Liver (tissue), 9 donors: Measurements from ENCODE around the gene SLC9A3. TPM values are rescaled to one million over a fixed set of nuclear protein-coding genes. Genes with fewer than 3 reads are reported as not detected.

ENCODE experiments used
- DNase-seq: peaks from one replicate; pipeline ENCODE4 v3.0.0-alpha.2; 2017; ENCODE audit warnings: low spot score
- H3K27ac ChIP-seq, 2 donors: one replicate each; pipeline ENCODE4 v1.7.0; 2013; ENCODE audit warnings: inconsistent platforms in 2 of 2, low read length in 2 of 2, control low read depth in 1 of 2, low read depth in 1 of 2, mild to moderate bottlenecking in 1 of 2
- H3K27me3 ChIP-seq, 4 donors: one replicate each; pipeline versions ENCODE4 v1.6.1 to v1.7.0; 2013; ENCODE audit warnings: low read length in 3 of 4, inconsistent platforms in 1 of 4, mild to moderate bottlenecking in 1 of 4, moderate library complexity in 1 of 4; ENCODE audit not compliant: control insufficient read depth in 4 of 4, insufficient read depth in 4 of 4
- H3K36me3 ChIP-seq, 4 donors: one replicate each; pipeline versions ENCODE4 v1.6.1 to v1.7.0; 2013; ENCODE audit warnings: low read length in 3 of 4, mild to moderate bottlenecking in 3 of 4, low read depth in 1 of 4, moderate library complexity in 1 of 4; ENCODE audit not compliant: control insufficient read depth in 4 of 4, insufficient read depth in 3 of 4
- H3K4me1 ChIP-seq, 4 donors: one replicate each; pipeline versions ENCODE4 v1.6.1 to v1.7.0; 2013; ENCODE audit warnings: low read length in 3 of 4, mild to moderate bottlenecking in 3 of 4, moderate library complexity in 1 of 4; ENCODE audit not compliant: control insufficient read depth in 4 of 4, insufficient read depth in 4 of 4
- H3K4me3 ChIP-seq, 3 donors: one replicate each; pipeline versions ENCODE4 v1.6.1 to v1.7.0; 2013; ENCODE audit warnings: low read length in 3 of 3, control low read depth in 1 of 3, low read depth in 1 of 3, mild to moderate bottlenecking in 1 of 3
- H3K9ac ChIP-seq, 2 donors: one replicate each; pipeline ENCODE4 v1.7.0; 2013; ENCODE audit warnings: low read length in 2 of 2, mild to moderate bottlenecking in 2 of 2, moderate library complexity in 2 of 2, control low read depth in 1 of 2, low read depth in 1 of 2
- H3K9me3 ChIP-seq, 4 donors: one replicate each; pipeline versions ENCODE4 v1.6.1 to v1.7.0; 2013; ENCODE audit warnings: low read length in 3 of 4; ENCODE audit not compliant: control insufficient read depth in 4 of 4
- FOXA1 ChIP-seq: IDR thresholded peaks from 2 replicates; pipeline ENCODE4 v1.6.1; 2016; ENCODE audit warnings: antibody characterized with exemption
- FOXA2 ChIP-seq: IDR thresholded peaks from 2 replicates; pipeline ENCODE4 v1.6.1; 2016; ENCODE audit warnings: antibody characterized with exemption
- GABPA ChIP-seq, 2 donors: IDR thresholded peaks in 1 of 2; conservative IDR thresholded peaks in 1 of 2; 2 replicates each; pipeline ENCODE4 v1.6.1; 2016; ENCODE audit warnings: antibody characterized with exemption in 2 of 2, mild to moderate bottlenecking in 1 of 2, moderate library complexity in 1 of 2
- NR2F2 ChIP-seq: IDR thresholded peaks from 2 replicates; pipeline ENCODE4 v1.6.1; 2016; ENCODE audit warnings: antibody characterized with exemption
- RAD21 ChIP-seq, 2 donors: IDR thresholded peaks; 2 replicates each; pipeline ENCODE4 v1.6.1; 2016; ENCODE audit warnings: antibody characterized with exemption in 2 of 2, mild to moderate bottlenecking in 2 of 2
- TAF1 ChIP-seq: conservative IDR thresholded peaks from 2 replicates; pipeline ENCODE4 v1.6.1; 2016; ENCODE audit warnings: antibody characterized with exemption, mild to moderate bottlenecking
- YY1 ChIP-seq: IDR thresholded peaks from 2 replicates; pipeline ENCODE4 v1.6.1; 2016; ENCODE audit warnings: antibody characterized with exemption, mild to moderate bottlenecking
- WGBS: extraction: QIAGEN DNeasy Blood & Tissue Kit; methylation state at CpG from one replicate; pipeline ENCODE4 v1.1.7; 2013; 5-methylcytosine and 5-hydroxymethylcytosine counted together
- polyA plus RNA-seq, 2 donors: library from polyadenylated mRNA; stranded (reverse) in 1 of 2; unstranded in 1 of 2; fragments of 200-250 nt in 1 of 2; fragments of >200 nt in 1 of 2; fragmentation: Nextera tagmentation in 1 of 2; extraction: Ambion mirVana in 1 of 2; gene quantifications; one replicate each; pipeline versions ENCODE4 v1.2.1 to v1.2.3, GENCODE V29; 2013 to 2015
- total RNA-seq, 2 donors: library from RNA; depleted of rRNA; stranded (reverse); fragments of >200 nt; gene quantifications; one replicate each; pipeline ENCODE4 v1.2.3, GENCODE V29; 2014
- TF ChIP-seq, protein P1 (sequence below): IDR thresholded peaks from 2 replicates; pipeline ENCODE4 v1.6.1; 2016; ENCODE audit warnings: antibody characterized with exemption
- TF ChIP-seq, protein P2 (sequence below): IDR thresholded peaks from 2 replicates; pipeline ENCODE4 v1.6.1; 2016; ENCODE audit warnings: antibody characterized with exemption
- TF ChIP-seq, protein P3 (sequence below): IDR thresholded peaks from 2 replicates; pipeline ENCODE4 v1.6.1; 2016; ENCODE audit warnings: antibody characterized with exemption
- TF ChIP-seq, protein P4 (sequence below): IDR thresholded peaks from 2 replicates; pipeline ENCODE4 v1.6.1; 2016; ENCODE audit warnings: antibody characterized with exemption, mild to moderate bottlenecking
- donor health status: healthy.
- donor health status: healthy.
- donor health status: healthy.
- donor health status: healthy.
- donor health status: healthy.

The SLC9A3 gene
- total and polyA plus RNA-seq, 4 donors = 0.31 to 1.0 (median 0.67) TPM

DNA sequence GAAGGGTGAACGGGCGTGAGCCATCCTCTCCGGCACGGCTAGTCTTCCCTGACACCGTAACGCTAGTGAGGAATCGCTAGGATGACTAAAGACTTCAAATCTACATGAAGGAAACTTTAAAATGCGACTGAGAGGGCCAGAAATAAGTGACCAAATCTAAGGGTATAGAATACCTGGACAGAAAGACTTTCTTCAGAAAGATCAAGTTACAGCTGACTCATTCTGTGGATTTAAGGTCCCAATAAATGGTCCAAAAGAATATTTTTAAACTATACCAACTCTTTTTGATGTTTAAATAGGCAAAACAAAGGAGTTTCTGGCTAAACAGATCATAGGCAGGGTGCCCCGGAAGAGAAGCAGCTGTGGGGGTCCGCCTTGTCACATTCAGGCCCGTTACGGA is 49.0 kb upstream of the SLC9A3 start:
- H3K4me1 ChIP-seq = no peaks in the 10 kb centered on the region
- H3K9me3 ChIP-seq = peaks cover 4 to 16% (median 7%) of the 10 kb centered on the region in 4 donors
- H3K36me3 ChIP-seq = no peaks in the 10 kb centered on the region
- no peak overlapping the region for H3K4me3 ChIP-seq
- WGBS = 90% methylated on average over 12 of the region's 12 CpGs
- TF ChIP-seq, protein P1, sequence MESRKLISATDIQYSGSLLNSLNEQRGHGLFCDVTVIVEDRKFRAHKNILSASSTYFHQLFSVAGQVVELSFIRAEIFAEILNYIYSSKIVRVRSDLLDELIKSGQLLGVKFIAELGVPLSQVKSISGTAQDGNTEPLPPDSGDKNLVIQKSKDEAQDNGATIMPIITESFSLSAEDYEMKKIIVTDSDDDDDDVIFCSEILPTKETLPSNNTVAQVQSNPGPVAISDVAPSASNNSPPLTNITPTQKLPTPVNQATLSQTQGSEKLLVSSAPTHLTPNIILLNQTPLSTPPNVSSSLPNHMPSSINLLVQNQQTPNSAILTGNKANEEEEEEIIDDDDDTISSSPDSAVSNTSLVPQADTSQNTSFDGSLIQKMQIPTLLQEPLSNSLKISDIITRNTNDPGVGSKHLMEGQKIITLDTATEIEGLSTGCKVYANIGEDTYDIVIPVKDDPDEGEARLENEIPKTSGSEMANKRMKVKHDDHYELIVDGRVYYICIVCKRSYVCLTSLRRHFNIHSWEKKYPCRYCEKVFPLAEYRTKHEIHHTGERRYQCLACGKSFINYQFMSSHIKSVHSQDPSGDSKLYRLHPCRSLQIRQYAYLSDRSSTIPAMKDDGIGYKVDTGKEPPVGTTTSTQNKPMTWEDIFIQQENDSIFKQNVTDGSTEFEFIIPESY = no peak
- no peak for TF ChIP-seq GABPA (IDR thresholded peaks at IDR 0.05 in 1 of 2, conservative IDR thresholded peaks at IDR 0.05 in 1 of 2)
- TF ChIP-seq TAF1 = no peak
- no peak overlapping the region for H3K27ac ChIP-seq
- no peak overlapping the region for H3K9ac ChIP-seq
- no peak for DNase-seq
- peaks cover 0 to 4% (median 1%) of the 10 kb centered on the region in 4 donors for H3K27me3 ChIP-seq

DNA sequence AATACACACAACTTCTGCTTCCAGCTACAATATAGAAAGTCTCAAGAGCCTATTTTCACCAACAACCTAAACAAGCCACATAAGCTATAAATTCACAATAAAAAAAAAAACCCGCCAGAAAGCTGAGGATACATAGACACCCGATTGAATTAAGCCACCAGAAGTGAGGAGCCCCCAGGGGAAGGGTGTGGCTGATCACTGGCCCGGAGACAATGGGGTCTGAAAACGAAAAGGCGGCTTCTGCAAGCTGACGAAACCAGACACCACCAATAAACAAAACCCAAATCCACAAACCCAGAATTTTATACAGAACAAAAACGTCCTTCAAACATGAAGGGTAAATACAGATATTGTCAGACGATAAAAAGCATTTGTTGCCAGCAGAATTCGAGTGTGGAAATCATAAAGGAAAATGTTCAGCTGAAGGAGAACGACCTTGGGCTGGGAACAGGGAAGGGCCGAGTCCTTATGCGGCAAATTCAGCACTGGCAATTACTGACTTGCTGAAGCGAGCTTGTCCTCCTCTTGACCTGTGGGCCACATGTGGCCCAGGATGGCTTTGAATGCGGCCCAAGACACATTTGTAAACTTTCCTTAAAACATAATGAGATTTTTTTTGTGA is 48.3 kb upstream of the SLC9A3 start:
- no peaks in the 10 kb centered on the region for H3K36me3 ChIP-seq
- peaks cover 4 to 16% (median 7%) of the 10 kb centered on the region in 4 donors for H3K9me3 ChIP-seq
- no peaks in the 10 kb centered on the region for H3K4me1 ChIP-seq
- H3K27me3 ChIP-seq = peaks cover 0 to 4% (median 1%) of the 10 kb centered on the region in 4 donors
- no peak overlapping the region for H3K9ac ChIP-seq
- TF ChIP-seq YY1 (no peak), TAF1 (no peak), NR2F2 (no peak), FOXA2 (no peak), RAD21 (IDR thresholded peaks at IDR 0.05) (no peak)
- TF ChIP-seq, protein P2, sequence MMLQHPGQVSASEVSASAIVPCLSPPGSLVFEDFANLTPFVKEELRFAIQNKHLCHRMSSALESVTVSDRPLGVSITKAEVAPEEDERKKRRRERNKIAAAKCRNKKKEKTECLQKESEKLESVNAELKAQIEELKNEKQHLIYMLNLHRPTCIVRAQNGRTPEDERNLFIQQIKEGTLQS = no peak
- TF ChIP-seq, protein P3, sequence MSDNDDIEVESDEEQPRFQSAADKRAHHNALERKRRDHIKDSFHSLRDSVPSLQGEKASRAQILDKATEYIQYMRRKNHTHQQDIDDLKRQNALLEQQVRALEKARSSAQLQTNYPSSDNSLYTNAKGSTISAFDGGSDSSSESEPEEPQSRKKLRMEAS = no peak
- no peak overlapping the region for H3K27ac ChIP-seq
- DNase-seq = no peak
- H3K4me3 ChIP-seq = no peak overlapping the region
- WGBS = 70% methylated on average over 14 of the region's 14 CpGs

DNA sequence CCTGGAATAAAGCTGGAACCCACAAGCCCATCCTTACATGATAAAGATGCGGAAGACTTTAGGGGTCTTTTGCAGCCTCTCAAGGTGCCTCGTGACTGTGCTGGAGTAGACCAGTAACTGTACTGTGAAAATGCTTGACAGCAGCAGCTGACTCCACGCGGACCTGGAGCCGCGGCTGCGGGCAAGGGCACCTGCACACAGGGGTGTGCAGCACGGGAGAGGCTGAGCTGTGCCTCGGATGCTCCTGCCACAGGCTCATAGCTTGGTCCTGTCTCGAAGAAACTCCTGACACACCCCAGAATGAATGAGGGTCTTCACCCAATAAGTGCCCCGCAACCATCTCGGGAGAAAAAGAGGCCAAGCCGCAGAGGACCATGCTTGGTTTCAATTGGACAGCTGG is 47.5 kb upstream of the SLC9A3 start:
- H3K36me3 ChIP-seq = no peaks in the 10 kb centered on the region
- no peak overlapping the region for H3K27ac ChIP-seq
- TF ChIP-seq YY1 = no peak
- TF ChIP-seq, protein P2 = no peak
- TF ChIP-seq FOXA2 = no peak
- TF ChIP-seq, protein P4, sequence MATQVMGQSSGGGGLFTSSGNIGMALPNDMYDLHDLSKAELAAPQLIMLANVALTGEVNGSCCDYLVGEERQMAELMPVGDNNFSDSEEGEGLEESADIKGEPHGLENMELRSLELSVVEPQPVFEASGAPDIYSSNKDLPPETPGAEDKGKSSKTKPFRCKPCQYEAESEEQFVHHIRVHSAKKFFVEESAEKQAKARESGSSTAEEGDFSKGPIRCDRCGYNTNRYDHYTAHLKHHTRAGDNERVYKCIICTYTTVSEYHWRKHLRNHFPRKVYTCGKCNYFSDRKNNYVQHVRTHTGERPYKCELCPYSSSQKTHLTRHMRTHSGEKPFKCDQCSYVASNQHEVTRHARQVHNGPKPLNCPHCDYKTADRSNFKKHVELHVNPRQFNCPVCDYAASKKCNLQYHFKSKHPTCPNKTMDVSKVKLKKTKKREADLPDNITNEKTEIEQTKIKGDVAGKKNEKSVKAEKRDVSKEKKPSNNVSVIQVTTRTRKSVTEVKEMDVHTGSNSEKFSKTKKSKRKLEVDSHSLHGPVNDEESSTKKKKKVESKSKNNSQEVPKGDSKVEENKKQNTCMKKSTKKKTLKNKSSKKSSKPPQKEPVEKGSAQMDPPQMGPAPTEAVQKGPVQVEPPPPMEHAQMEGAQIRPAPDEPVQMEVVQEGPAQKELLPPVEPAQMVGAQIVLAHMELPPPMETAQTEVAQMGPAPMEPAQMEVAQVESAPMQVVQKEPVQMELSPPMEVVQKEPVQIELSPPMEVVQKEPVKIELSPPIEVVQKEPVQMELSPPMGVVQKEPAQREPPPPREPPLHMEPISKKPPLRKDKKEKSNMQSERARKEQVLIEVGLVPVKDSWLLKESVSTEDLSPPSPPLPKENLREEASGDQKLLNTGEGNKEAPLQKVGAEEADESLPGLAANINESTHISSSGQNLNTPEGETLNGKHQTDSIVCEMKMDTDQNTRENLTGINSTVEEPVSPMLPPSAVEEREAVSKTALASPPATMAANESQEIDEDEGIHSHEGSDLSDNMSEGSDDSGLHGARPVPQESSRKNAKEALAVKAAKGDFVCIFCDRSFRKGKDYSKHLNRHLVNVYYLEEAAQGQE = no peak
- TF ChIP-seq FOXA1 = no peak
- no peak for TF ChIP-seq TAF1
- no peak overlapping the region for H3K9ac ChIP-seq
- no peaks in the 10 kb centered on the region for H3K4me1 ChIP-seq
- no peak overlapping the region for H3K4me3 ChIP-seq
- peaks cover 0 to 6% (median 3%) of the 10 kb centered on the region in 4 donors for H3K27me3 ChIP-seq
- DNase-seq = no peak
- WGBS = 87% methylated on average over 13 of the region's 13 CpGs
- H3K9me3 ChIP-seq = peaks cover 4 to 19% (median 7%) of the 10 kb centered on the region in 4 donors
